CD4-positive, alpha-beta T cell treated with Interleukin-4 for 1 hour (primary cell): ENCODE data around the gene CPVL.
A peak's percentile ranks its signal among the peaks of the same experiment; 100 is the strongest.

Experiments
- DNase-seq, 2 donors: peaks; one replicate each; pipeline ENCODE4 v3.0.0-alpha.2; 2020 to 2022

The CPVL gene

DNA sequence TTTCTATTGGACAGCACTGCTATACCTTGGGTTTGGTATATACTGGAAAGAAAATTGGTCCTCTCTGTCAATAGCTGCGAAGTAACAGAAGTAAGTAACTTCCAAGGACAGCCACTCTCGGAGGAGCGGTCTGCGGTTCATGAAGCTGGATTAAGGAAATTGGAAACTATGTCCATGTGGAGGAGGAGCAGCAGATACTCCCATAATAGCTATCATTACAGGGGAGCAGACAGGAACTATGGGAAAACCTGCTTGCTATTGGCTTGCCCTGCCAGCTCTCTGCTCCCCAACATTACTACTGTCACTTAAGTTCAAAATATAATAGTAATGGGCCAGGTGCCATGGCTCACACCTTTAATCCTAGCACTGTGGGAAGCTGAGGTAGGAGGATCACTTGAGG, 104.3 kb downstream of the CPVL start:
- no peak for DNase-seq

DNA sequence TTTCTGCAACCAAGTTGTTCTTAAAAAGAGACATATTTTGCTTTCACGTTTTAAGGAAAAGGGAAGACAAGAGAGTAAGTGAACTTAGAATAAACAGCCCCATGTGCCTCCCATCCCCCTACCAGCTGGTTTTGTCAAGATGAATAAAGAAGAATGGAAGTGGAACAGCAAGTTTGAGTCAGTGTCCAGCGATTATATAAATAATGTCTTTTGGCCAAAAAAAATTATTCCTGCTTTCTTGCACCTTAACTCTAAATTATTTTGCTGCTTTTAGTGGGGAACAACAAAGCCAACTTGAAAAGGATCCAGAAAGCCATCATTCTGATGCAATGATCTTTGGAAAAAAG, 105.8 kb downstream of the CPVL start:
- no peak for DNase-seq

DNA sequence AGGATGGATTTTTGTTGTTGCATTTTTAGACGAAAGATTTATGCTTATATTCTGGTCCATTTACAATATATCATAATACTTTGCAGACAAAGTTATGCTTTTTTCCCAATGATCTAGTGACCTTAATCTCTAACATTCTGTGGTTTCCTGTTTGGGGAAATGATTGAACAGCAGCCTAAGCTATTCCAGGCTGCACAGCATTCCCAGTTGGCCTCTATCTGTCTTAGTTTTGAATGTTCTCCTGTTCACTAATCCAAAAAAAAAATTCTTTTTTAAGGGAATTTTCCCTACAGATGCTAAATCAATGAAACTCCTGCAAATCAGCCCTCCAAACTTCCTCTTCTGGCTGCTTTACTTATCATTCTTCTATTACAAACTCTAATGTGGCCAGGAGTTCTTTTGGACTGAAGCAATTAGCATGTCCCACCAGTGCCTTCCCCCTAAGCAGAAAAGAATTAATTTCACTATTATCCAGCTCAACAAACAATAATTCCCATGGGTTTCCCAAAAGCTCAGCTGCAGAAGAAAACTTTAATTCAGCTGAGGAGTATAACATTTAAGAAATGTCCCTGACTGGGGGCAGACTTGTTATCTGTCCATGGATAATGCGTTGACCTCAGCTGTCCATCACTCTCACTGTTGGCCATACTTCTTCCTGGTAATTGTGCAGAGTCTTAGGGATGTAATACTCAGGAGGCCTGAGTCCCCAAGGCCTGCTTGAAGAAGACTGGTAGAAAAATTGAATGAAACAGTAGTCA, 106.3 kb downstream of the CPVL start:
- DNase-seq = no peak

DNA sequence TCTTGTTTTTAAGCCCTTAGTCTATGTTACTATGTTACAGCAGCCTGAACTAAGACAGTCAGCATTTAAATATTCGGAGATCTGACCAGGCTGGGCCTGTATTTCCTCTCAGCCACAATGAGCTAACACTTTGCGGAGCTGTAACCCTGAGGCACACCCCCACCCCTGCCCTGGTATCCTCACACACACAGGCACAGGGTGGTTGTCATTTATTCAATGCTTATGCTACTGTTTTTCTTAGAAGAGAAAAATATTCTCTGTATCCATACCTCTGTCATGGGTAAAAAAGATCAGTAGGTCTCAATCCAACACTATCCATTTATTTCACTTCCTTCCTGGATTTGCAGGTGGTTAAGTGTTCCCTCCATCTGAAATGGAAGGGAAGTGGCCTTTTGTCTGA, 107.9 kb downstream of the CPVL start:
- DNase-seq = peak in 1 of 2 donors; percentile 3

DNA sequence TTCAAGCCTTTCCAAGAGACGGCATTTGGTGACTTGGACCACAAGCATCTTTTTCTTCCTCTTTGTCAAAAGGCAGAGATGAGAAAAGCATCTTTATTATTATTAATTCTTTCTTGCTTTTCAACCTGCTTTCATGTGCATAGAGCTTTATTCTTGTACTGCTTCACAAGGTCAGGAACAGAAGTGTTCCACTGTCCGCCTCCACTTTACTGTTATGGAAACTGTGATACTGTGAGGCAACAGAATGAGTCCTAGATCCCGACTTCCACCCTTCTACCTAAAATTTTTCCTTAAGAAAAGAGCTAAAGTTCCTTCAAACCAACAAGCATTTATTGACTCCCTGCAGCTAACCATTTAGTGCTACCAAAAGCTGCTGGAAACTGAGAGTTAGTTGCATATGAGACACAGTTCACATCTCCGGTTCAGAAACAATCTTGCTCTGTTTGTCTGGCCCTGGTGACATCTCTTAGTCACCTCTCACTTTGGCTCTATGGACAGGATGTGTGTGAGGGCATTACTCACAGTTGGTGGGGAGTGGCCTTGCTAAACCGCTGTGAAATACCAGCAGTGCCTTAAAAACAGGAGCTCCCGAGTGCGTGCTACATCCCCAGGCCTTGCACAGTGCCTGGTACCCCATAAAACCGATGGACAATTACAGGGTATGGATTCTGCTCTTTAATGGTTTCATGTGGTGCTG, 111.1 kb downstream of the CPVL start:
- DNase-seq = peak in 1 of 2 donors; percentile 19

DNA sequence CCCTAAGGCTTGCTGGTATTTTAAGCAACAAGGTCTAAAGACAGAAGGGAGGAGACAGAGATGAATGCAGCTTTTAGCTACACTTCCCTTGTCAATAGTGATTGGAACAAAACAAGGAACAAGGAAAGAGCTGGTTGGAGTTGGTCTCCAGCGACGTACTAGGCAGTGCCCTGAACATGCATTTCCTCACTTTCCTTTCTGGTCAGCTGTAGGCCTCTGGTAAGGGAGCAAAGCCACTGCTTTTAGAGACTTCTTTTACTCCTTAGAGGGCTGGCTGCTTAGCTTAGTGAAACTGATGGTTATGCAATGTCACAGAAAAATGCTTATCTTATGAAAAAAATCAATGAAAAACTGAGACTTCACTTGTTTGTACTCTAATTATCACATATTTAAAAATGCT, 112.8 kb downstream of the CPVL start:
- DNase-seq = no peak

DNA sequence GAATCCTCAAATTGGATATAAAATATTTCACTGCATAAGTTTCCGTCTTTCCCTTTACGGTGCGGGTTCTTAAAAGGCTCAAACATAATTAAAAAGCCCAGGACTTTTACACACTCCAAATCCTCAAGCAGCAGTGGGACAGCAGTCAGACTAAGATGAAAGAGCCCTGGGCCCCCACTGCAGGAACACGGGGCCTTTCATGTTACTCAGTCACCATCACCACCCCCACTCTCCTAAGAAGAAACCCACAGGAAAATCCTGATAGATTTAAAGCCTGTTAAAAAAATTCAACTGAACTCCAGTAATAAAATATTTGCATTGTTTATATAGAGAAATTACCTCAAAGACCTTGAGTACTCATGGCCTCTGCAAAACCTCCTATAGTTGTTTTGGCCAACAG, 114.2 kb downstream of the CPVL start:
- no peak for DNase-seq

DNA sequence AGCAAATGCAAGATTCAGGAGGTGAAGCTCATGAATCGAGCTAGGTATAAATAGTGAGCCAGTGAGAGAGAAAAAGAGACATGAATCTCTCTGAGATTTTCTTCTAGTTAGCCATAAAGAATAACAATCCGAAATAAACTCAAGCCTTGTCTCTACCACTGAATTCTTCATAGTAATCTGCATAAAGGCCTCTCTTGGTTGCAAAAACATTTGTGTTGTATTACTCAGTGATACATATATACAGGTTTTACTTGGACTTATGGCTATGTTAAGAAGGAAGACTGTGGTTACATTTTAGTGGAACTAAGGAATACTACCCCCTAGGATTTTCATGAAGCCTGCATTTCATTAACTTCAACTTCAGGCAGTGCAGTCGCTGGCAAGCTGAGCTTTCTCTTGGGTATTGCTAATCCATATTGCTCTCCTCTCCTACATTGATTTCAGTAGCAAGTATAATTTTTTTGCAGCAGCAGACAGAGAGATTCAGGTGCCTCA, 115.5 kb downstream of the CPVL start:
- no peak for DNase-seq

DNA sequence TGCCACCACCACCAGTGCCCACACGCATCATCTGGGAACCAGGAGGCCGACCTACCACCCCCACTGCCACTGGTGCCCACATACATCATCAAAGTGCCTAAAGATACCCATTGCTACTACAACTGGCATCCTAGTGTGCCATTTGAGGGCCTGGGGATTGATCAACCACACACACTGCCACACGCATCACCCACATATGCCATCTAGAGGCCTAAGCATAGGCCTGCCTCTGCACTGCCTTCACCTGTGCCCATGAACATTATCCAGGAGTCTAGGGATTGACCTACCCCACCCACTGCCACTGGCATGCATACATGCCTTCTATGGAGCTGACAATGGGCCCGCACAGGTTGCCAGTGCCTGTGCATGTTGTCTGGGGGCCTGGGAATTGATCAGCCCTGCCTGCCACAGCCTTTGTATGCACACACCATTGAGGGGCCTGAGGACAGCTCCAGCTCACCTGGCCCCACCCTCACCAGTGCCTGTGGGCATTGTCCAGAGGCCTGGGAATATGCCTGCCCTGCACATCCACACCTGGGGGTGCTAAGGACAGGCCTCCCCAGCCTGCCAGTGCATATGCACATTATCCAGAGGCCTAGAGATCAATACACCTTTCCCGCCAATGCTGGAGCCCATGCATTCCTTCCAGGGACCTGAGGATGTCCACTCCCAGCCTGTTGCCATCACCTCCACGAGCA, 123.9 kb downstream of the CPVL start:
- no peak for DNase-seq

DNA sequence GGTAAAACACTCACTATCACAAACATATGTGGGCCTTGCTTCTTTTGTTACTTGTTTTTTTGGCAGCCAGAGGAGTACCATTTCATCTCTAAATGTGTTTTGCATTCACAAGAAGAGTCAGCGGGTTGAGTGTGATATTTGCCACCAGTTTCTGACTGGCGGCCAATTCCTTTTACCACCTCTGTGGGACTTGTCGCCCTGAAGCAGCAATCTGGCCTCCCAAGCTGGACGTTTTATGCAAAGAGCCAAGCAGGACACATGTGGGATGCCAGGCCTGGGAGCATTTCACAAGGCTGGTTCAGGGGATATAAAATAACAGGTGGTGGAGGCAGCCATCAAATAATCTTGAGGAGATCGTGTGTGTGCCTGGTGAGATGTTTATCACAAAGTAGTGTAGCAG, 126.4 kb downstream of the CPVL start:
- no peak for DNase-seq

DNA sequence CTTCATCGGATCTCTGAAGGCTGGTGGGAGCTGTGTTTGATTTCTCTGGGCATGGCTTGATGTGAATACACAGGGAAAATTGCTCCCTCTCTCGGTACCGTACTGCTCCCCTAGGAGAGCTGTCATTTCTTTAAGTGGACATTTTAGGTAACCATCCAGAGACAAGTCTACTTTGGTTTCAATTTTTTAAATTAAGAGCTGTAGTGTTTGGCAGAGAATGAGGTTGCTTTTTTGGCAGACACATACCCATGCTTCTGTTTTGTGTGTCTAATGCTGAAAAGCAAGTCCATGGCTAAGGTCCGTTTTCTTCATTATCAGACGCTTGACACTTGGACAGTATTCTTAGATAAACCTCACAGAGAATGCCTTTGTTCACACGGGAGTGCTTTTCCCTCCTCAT, 127.0 kb downstream of the CPVL start:
- no peak for DNase-seq

DNA sequence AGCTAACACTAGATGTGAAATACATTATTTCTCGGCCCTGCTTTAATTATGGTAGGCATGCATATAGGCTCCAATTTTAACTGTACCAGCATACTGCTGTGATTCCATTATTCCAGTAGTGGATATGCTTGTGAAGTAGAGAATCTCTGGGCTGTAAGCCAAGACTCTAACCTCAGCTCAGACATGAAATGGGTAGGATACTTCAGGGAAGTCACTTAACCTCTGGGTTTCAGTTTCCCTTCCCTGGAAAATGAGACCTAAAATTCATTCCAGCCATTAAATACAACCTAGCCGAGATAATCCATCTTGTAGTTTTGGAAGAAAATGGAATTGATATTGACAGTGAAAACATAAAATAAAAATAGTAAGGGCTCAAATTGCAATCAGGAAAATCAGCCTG, 128.6 kb downstream of the CPVL start:
- DNase-seq = no peak

DNA sequence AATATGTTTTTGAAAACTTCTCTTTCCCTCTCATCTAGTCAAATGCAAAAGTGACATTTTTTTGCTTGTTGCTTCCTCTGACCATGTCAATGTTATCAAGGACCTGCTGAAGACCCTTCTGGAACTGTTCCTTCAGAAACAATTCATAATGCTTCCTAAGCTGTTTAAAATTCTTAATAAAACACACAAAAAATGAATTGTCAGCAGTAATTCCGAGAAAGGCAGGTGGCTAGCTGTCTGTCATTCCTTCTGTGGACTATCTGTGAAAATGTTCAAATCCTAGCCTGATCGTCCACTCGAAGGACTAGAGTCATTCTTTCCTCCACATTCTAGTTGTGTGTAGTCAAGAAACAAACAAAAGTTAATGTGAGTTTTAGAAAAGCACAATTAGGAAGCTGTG, 131.6 kb downstream of the CPVL start:
- DNase-seq = no peak

DNA sequence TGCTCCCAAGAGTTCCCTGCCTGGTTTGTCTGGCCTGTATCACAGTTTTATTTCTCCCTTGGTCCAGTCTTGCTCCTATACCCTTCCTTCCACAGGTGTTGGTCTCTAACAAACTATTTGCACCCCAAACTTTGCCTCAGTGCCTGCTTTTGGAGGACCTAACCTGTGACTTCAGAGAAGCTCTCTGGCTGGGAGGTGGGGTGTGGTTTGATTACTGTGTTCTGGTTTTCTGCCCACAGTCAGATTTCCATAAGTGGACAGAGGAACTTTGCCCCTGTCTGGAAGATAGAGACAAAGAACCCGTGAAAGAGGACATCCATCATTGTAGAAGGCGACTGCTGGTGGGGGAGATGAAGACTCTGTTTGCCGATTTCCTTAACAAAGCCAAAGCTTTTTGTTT, 132.4 kb downstream of the CPVL start:
- no peak for DNase-seq

DNA sequence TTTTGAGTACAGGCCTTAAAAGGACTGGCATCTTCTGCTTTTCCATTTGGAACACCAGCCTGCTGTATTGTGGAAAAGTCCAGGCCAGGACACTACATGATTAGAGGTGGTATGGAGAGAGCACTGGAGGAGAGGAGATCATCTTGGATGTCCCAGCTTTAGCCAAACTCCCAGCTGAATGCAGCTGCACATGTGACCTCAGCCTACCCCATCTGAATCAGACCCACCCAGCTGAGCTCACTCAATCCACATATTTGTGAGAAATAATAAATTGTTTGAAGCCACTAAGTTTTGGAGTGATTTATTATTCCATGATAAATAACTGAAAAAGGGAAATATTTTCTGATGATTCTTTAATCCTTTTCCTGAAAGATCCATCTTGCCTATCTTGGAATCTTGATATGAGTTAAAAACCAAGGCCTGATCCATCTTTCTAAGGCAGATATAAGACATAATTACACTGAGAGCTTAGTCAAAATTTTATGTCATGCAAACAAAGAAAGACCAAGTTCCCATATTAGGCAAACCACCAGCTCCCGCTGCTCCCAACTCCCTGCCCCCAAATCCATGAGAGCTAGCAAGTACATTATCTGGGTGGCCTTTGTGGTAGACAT, 133.1 kb downstream of the CPVL start:
- DNase-seq = no peak

DNA sequence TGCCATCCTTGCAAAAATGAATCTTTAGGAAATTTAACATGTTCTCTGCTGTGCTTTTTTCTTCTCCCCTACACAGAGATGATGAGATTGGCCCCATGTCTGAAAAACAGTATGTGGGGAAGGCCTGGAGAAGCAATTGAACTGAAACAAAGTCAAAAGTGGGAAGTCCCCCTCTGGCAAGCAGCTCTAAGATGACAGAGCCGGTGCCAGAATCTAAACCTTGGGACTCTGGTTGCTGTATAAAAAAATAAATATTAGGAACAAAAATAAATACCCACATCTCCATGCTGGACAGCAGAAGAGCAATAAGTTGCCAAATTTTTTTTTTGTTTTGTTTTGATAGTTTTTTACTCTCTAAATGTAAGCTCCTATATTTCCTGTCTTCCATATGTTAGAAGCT, 136.4 kb downstream of the CPVL start:
- no peak for DNase-seq

DNA sequence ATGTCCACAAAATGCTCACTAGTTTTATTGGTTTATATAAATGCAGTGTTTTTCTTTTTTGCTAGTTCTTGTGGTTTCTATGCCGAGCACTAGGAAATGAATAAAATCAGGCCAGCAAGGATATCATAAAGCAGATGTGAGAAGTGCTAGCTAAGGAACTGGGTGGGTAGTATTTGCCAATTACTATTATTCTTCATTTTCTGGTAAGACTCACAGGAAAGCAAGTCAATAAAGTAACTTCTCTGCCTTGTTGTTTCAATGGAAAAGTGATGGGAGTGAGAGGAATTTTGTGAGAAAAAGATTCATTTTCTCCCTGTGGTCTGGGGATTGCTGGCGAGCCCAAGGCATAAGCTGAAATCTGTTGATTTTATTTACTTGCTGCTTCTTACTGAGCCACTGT, 137.7 kb downstream of the CPVL start:
- no peak for DNase-seq

DNA sequence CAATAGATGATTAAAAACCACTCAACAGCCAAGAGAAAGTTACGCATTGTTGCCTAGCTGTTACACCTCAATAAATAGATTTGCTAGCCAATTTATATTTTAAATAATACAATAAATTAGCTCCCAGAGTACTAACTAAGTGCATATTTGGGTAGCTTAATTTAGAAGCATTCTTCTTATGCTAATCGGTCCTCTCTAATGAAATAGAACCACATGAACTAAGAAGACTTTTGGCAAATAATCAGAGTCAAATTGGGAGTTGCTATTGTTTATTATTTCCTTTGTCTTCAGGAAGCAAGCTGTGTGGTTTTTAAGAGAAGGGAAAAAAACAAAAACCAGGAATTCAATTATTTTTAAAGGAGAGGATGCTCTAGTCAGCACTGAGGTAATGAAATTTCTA, 139.2 kb downstream of the CPVL start:
- DNase-seq = no peak

DNA sequence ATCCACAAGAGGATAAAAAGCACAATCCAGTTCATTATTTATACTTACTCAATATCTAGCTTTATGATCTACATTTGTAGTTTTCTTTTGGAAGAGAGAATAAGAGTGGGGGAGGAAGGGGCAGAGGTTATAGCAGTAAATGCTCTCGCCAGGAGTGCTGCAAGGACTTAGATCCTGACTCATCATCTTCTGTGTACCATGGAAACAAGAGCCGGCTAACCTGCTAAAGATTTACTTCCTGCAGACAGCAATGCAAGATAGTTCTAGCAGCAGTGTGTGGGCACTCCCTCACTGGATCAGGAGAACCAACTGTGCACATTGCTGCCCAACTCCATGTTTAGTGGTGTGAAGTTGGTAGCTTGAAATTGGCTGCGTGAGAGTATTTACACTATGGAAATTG, 140.5 kb downstream of the CPVL start:
- DNase-seq = no peak

DNA sequence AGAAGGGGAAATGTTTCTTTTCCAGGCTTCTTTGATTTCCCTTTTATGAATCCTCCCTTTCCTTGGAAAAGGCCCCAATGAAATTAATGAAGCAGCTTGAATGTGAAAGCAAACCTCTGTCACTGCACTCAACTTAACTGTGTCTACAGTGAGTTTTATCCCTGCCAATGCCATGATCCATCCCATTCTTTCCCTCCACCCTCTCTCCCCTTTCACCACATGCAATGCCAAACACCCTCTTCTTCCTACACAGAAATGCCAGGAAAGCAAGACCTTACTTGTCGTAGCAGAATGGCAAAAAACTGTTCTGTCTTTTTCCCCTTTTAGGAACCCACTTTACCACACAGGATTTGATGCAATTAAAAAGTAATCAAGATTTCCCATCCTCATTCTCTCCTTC, 140.9 kb downstream of the CPVL start:
- DNase-seq = no peak

DNA sequence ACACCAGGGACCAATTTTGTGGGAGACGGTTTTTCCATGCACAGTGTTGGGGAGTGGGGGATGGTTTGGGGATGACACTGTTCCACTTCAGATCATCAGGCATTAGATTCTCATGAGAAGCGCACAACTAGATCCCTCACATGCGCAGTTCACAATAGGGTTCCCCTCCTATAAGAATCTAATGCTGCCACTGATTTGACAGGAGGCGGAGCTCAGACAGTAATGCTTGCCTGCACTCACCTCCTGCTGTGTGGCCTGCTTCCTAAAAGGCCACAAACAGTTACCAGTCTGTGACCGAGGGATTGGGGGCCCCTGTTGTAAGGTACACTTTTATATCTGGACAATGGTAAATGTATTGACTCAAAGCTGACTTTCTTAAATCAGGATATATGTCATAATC, 142.6 kb downstream of the CPVL start:
- no peak for DNase-seq

DNA sequence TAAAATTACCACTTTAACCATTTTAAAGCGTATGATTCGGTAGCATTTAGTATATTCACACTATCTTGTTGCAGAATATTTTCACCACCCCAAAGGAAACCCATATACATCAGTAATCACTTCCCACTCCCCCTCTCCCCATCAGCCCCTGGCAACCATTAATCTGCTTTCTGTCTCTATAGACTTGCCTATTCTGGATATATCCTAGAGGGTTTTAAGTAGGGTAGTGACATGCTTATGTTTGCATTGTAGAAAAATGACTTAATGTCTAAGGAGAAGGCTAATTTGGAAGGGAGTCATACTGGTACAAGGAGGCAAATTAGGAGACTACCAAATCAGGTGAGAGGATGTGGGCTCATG, 145.6 kb downstream of the CPVL start:
- DNase-seq = no peak

DNA sequence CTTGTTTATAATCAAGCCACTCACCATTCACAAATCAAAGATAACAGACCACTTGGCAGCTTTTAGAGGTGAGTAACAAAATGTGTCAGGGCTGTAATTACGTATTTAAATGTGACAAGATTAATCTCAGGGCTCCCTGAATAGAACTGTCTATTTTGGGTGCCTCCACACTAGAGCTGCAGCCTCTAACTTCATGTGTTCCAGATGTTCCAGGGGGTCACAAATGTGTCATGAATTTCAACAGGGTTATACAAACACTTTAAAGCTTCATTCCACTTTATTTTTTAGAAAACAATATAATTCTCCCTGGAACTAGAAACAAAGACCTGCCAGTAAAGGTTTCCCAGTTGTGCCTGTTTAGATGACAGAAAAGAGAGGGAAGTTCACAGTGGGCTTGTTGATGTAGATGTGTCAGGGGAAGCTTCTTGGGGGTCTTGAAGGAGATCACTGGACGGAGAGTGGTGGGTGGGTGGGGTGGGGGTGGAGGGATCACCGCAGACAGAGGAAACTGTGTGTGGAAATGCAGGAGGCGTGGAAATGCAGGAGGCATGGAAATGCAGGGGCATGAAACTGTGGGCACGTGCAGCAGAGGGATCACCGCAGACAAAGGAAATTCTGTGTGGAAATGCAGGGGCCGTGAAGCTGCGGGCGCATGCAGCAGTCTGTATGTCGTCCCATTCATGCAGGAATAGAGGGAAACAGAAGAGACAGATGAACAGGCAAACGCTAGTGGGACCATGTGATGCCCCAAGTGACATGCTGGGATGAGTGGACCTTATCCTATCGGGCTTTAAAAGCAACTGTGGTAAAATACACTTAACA, 146.2 kb downstream of the CPVL start:
- DNase-seq = no peak
